GM21723 (cell line): ENCODE data around the gene THOC2.
"Not testable (repeated sequence)": the region's sequence is repeated elsewhere in the genome, so short reads cannot be mapped to it uniquely, and the experiment has no call there.

Experiments used
- ATAC-seq: cut with Tn5 transposase; IDR thresholded peaks from one replicate; pipeline ENCODE4 v1.9.1; 2021; ENCODE audit warnings: mild to moderate bottlenecking, moderate library complexity; ENCODE audit not compliant: unreplicated experiment

Gene THOC2

GRCh38 chrX:123732670-123733363 lies at the start of gene THOC2:
Gene THOC2, minus strand, starts transcription at chrX:123733052. Its CDS starts 30 bp downstream, at chrX:123733022.
- peak; percentile 84 for ATAC-seq

GRCh38 chrX:123781786-123782185 lies 48.9 kb upstream of the THOC2 start:
- ATAC-seq: not testable (repeated sequence)

GRCh38 chrX:123779908-123780396 lies 47.1 kb upstream of the THOC2 start:
- ATAC-seq: no peak

GRCh38 chrX:123773258-123773988 lies 40.6 kb upstream of the THOC2 start:
- ATAC-seq: no peak

GRCh38 chrX:123771449-123772064 lies 38.7 kb upstream of the THOC2 start:
- ATAC-seq: no peak

- peak; percentile 88 for ATAC-seq
Observed at GRCh38 chrX:123764967-123765871, 32.4 kb upstream of the THOC2 start.

- not testable (repeated sequence) for ATAC-seq
Observed at GRCh38 chrX:123759849-123760248, 27.0 kb upstream of the THOC2 start.

GRCh38 chrX:123757794-123758193 lies 24.9 kb upstream of the THOC2 start:
- not testable (repeated sequence) for ATAC-seq

- no peak for ATAC-seq
Observed at GRCh38 chrX:123756320-123756719, 23.5 kb upstream of the THOC2 start.

- no peak for ATAC-seq
Observed at GRCh38 chrX:123755107-123755506, 22.3 kb upstream of the THOC2 start.

- no peak for ATAC-seq
Observed at GRCh38 chrX:123753656-123754350, 21.0 kb upstream of the THOC2 start.

- no peak for ATAC-seq
Observed at GRCh38 chrX:123749643-123750042, 16.8 kb upstream of the THOC2 start.

GRCh38 chrX:123745511-123745910 lies 12.7 kb upstream of the THOC2 start:
- ATAC-seq: no peak

- ATAC-seq: no peak
Observed at GRCh38 chrX:123743312-123743711, 10.5 kb upstream of the THOC2 start.

GRCh38 chrX:123742440-123742839 lies 9.6 kb upstream of the THOC2 start:
- no peak for ATAC-seq

- no peak for ATAC-seq
Observed at GRCh38 chrX:123740536-123740935, 7.7 kb upstream of the THOC2 start.

GRCh38 chrX:123740006-123740405 lies 7.2 kb upstream of the THOC2 start:
- no peak for ATAC-seq

GRCh38 chrX:123739474-123739873 lies 6.6 kb upstream of the THOC2 start:
- no peak for ATAC-seq

GRCh38 chrX:123738378-123738940 lies 5.6 kb upstream of the THOC2 start:
- no peak for ATAC-seq
